Measurements from ENCODE around the gene NRCAM.

- no peak for TF ChIP-seq CTCF (IDR thresholded peaks at IDR 0.05)
- TF ChIP-seq POLR2A (IDR thresholded peaks at IDR 0.05) = no peak
These were observed 31.4 kb upstream of the NRCAM start for GRCh38 chr7:108487646-108488045.

Data from lower leg skin (tissue), 3 donors.